T-helper 1 cell (primary cell): Measurements from ENCODE around the gene ADAMTS13.

Experiments used
- DNase-seq, 5 donors: peaks; one replicate each; pipeline ENCODE4 v3.0.0-alpha.2; 2012 to 2020

ADAMTS13 gene

GRCh38 chr9:133455936-133456335 lies 33.8 kb downstream of the ADAMTS13 start:
- DNase-seq: no peak

- DNase-seq: no peak
Observed at GRCh38 chr9:133456409-133456808, 34.2 kb downstream of the ADAMTS13 start.

- no peak for DNase-seq
Observed at GRCh38 chr9:133457233-133457632, 35.1 kb downstream of the ADAMTS13 start.

- DNase-seq: no peak
Observed at GRCh38 chr9:133457748-133458147, 35.6 kb downstream of the ADAMTS13 start.

GRCh38 chr9:133458643-133459312 lies 36.6 kb downstream of the ADAMTS13 start:
- no peak for DNase-seq

- DNase-seq: peak; percentile 86 to 92 (median 90)
Observed at GRCh38 chr9:133459476-133460404, 37.6 kb downstream of the ADAMTS13 start, which contains the start of gene CACFD1. CACFD1 (plus strand) TSS chr9:133459978; CDS start chr9:133460067, 89 bp downstream.

- peak in 2 of 5 donors; percentile 40 to 44 for DNase-seq
Observed at GRCh38 chr9:133460405-133461175, 38.4 kb downstream of the ADAMTS13 start.

- DNase-seq: no peak
Observed at GRCh38 chr9:133461975-133462374, 39.8 kb downstream of the ADAMTS13 start.

- DNase-seq: no peak
Observed at GRCh38 chr9:133463234-133463863, 41.2 kb downstream of the ADAMTS13 start.

- DNase-seq: no peak
Observed at GRCh38 chr9:133463864-133464615, 41.9 kb downstream of the ADAMTS13 start.

- no peak for DNase-seq
Observed at GRCh38 chr9:133464638-133465037, 42.5 kb downstream of the ADAMTS13 start.

GRCh38 chr9:133465984-133466383 lies 43.8 kb downstream of the ADAMTS13 start:
- DNase-seq: no peak

- no peak for DNase-seq
Observed at GRCh38 chr9:133467101-133467500, 44.9 kb downstream of the ADAMTS13 start.

GRCh38 chr9:133468374-133468773 lies 46.2 kb downstream of the ADAMTS13 start:
- DNase-seq: no peak

- no peak for DNase-seq
Observed at GRCh38 chr9:133468777-133469421, 46.7 kb downstream of the ADAMTS13 start.

- no peak for DNase-seq
Observed at GRCh38 chr9:133470427-133470924, 48.3 kb downstream of the ADAMTS13 start.

GRCh38 chr9:133470988-133471387 lies 48.8 kb downstream of the ADAMTS13 start:
- DNase-seq: no peak

- DNase-seq: no peak
Observed at GRCh38 chr9:133471551-133472276, 49.5 kb downstream of the ADAMTS13 start.

GRCh38 chr9:133472277-133472645 lies 50.1 kb downstream of the ADAMTS13 start:
- no peak for DNase-seq

GRCh38 chr9:133472753-133473378 lies 50.7 kb downstream of the ADAMTS13 start:
- DNase-seq: no peak
